T-helper 1 cell treated with Interleukin-12 subunit alpha and Interleukin-12 subunit beta and Interleukin-4 antibody, amounts not matched to agents 30 ng/mL and 1 ng/mL, for 36 hours (primary cell): ENCODE results near the gene TEX55. TPM values are rescaled to one million over a fixed set of nuclear protein-coding genes. Genes with fewer than 3 reads are reported as not detected.

Experiments used
- total RNA-seq: library from RNA; stranded (reverse); gene quantifications from 2 replicates; pipeline ENCODE4 v1.2.3, GENCODE V29; 2022

Gene TEX55
- total RNA-seq, 1 donor from 2014 or later = not detected

Other genes with a start within 250 kb of the TEX55 start
- 0.78 and 0.95 TPM in 2 replicates for gene IGSF11, start 111.3 kb upstream of the TEX55 start, total RNA-seq
- gene UPK1B, start 27.4 kb downstream of the TEX55 start, total RNA-seq = not detected in 2 replicates
- 17.3 and 19.1 TPM in 2 replicates for gene B4GALT4, start 94.7 kb downstream of the TEX55 start, total RNA-seq
- 4.2 and 5.0 TPM in 2 replicates for gene ARHGAP31, start 148.2 kb downstream of the TEX55 start, total RNA-seq